ENCODE results near the gene DIAPH2. TPM values are rescaled to one million over a fixed set of nuclear protein-coding genes. Genes with fewer than 3 reads are reported as not detected.
A peak's percentile ranks its signal among the peaks of the same experiment; 100 is the strongest.

Gene DIAPH2
- total RNA-seq, 6 experiments from 2014 or later = 10.1 to 13.5 (median 11.6) TPM

DNA sequence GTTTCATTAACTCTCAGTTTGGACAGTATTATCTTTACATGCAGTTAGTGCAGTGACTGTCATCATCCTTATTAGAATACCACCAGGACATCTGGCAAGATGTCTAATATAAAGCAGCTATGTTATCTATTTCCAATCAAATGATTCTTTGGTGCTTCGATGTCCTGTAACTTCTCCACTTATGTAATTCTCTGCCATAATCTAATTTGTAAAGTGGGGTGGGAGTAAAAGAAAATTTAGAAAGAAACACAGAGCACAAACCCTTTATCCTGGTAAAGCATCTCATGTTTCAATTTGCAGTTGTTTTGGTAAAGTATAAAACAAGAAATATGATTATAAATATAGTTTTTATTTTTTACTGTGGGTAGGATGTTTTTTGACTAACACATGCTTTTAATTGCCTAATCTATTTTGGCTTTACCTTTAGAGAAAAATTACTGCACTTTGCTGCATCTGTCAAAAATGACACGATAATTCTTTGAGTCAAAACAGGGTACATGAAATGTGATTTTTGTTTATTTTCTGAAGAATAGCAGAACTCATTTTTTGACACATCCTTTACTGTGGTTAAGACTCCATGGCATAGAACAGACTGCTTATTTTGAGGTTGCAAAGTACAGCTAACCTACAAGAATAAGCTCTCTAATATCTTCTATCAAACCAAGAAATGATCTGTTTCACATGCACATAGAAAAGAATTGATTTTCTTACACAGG, 581.9 kb downstream of the DIAPH2 start:
- no peak for DNase-seq
- TF ChIP-seq, protein P1, sequence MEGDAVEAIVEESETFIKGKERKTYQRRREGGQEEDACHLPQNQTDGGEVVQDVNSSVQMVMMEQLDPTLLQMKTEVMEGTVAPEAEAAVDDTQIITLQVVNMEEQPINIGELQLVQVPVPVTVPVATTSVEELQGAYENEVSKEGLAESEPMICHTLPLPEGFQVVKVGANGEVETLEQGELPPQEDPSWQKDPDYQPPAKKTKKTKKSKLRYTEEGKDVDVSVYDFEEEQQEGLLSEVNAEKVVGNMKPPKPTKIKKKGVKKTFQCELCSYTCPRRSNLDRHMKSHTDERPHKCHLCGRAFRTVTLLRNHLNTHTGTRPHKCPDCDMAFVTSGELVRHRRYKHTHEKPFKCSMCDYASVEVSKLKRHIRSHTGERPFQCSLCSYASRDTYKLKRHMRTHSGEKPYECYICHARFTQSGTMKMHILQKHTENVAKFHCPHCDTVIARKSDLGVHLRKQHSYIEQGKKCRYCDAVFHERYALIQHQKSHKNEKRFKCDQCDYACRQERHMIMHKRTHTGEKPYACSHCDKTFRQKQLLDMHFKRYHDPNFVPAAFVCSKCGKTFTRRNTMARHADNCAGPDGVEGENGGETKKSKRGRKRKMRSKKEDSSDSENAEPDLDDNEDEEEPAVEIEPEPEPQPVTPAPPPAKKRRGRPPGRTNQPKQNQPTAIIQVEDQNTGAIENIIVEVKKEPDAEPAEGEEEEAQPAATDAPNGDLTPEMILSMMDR (IDR thresholded peaks at IDR 0.05) = no peak
- Mint-ChIP-seq H3K27me3 (ENCODE audit: insufficient read depth) (no peaks in the 10 kb centered on the region; the same call in 1 of the 2 replicates), H3K27ac (no peak overlapping the region), H3K4me3 (no peak overlapping the region), H3K9me3 (no peaks in the 10 kb centered on the region), H3K4me1 (ENCODE audit: low read depth) (peaks cover 15% of the 10 kb centered on the region), H3K36me3 (ENCODE audit: low read depth) (no peaks in the 10 kb centered on the region)

DNA sequence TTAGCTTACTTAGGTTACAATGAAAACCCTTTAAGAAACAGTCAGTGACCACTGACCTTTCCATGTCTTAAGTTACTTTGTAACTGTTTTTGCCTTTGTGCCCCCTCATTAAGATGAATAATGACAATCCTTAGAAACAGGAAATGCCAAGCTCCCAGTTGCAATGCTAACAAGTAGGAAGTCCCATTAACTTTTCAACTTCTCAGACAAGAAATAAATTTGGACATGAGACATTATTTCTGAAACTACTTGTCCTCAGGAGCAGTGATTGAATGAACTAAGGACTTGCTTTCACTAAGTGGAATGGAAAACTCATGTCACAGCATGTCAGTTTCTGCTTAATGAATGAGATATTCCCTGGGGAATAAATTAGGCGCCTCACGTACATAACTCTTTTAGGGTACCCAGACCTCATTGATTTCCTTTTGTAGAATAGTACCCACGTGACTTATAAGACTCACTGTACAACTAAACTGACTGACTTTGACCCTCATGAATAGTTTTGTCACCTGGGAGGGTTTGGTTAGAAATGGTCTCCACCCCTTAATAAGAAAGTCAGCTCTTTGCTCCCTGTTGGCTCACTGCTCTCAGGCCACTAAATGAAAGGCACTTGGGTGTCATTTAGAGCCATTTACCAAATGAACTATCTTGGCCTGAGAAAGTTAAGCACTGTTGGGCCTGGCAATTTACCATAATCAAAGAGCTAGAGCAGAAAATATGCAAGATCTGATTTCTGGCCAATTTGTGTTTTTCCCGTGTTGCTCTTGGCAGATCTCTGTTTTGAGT, 582.9 kb downstream of the DIAPH2 start:
- peaks cover 15% of the 10 kb centered on the region for H3K4me1 Mint-ChIP-seq (ENCODE audit: low read depth)
- H3K36me3 Mint-ChIP-seq (ENCODE audit: low read depth) = no peaks in the 10 kb centered on the region
- H3K4me3 Mint-ChIP-seq = no peak overlapping the region; the same call in 1 of the 2 replicates
- peak; percentile 3 for DNase-seq
- H3K27me3 Mint-ChIP-seq (ENCODE audit: insufficient read depth) = no peaks in the 10 kb centered on the region; the same call in 1 of the 2 replicates
- no peak overlapping the region for H3K27ac Mint-ChIP-seq
- TF ChIP-seq, protein P1 (IDR thresholded peaks at IDR 0.05) = no peak
- H3K9me3 Mint-ChIP-seq = no peaks in the 10 kb centered on the region

DNA sequence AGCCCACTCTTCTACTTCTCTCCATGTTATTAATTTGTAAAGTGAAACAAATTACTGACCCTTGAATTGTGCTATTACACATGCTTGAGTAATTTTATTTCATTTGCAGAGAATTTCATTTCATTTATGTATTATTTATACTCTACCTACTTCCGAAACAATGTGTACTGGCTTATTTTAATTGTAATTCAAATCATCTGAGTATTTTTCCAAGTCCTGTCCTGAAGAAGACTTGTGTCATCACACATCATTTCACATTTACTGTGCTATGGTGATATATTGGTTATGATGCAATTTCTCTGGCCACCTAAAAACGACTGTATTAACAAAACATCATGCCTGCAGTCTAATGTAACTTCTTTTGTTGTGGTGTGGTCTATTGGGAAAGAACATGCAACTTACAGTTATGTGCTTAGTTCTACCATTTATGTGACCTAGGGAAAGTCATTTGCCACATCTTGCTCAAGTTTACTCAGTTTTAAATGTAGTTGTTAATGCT, 583.6 kb downstream of the DIAPH2 start:
- Mint-ChIP-seq H3K27ac (no peak overlapping the region), H3K9me3 (no peaks in the 10 kb centered on the region)
- no peak for DNase-seq

DNA sequence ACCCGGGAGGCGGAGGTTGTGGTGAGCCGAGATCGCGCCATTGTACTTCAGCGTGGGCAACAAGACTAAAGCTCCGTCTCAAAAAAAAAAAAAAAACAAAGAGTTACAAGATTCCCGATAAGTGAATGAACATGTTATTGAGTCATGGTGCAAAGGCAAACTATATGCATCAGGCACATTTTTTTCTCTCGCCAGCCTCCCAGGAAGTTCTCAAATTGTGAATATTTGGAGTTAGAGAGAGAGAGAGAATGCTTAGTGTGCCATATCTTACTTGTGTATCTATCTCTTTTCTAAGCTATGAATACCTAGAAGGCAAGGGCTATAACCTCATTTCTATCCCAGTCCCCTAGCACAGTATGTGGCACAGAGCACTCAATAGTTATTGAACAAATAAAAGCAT, 599.9 kb downstream of the DIAPH2 start:
- Mint-ChIP-seq H3K27ac (no peak overlapping the region), H3K36me3 (ENCODE audit: low read depth) (no peaks in the 10 kb centered on the region), H3K9me3 (no peaks in the 10 kb centered on the region), H3K4me3 (no peak overlapping the region), H3K27me3 (ENCODE audit: insufficient read depth) (no peaks in the 10 kb centered on the region), H3K4me1 (ENCODE audit: low read depth) (no peaks in the 10 kb centered on the region)
- DNase-seq = no peak
- TF ChIP-seq, protein P1 (IDR thresholded peaks at IDR 0.05) = no peak

More for the DNA sequence above, 583.6 kb downstream of the DIAPH2 start:
- no peak overlapping the region; the same call in 1 of the 2 replicates for H3K4me3 Mint-ChIP-seq
- no peaks in the 10 kb centered on the region; the same call in 1 of the 2 replicates for H3K27me3 Mint-ChIP-seq (ENCODE audit: insufficient read depth)
- TF ChIP-seq, protein P1 (IDR thresholded peaks at IDR 0.05) = no peak
- H3K36me3 Mint-ChIP-seq (ENCODE audit: low read depth) = no peaks in the 10 kb centered on the region
- H3K4me1 Mint-ChIP-seq (ENCODE audit: low read depth) = peaks cover 15% of the 10 kb centered on the region

DNA sequence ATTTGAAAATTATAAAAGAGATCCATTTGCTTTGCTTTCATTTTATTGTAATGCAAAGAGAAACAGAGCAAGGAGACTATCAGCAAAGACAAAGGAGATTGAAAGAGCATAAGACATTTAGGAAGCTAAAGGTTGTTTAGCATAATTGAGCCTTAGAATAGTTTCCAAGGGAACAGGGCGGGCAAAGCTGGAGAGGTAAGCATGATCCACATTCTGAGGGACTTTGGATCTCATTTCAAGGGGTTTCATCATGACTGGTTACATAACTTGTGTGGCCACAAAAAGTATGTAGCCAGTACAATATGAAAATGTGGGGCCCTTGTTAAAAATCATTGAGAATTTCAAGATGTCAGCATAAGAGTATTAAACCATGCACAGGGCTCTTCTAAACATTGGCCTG, 605.6 kb downstream of the DIAPH2 start:
- H3K4me3 Mint-ChIP-seq = no peak overlapping the region
- no peaks in the 10 kb centered on the region; the same call in 1 of the 2 replicates for H3K27me3 Mint-ChIP-seq (ENCODE audit: insufficient read depth)
- no peaks in the 10 kb centered on the region for H3K9me3 Mint-ChIP-seq
- TF ChIP-seq, protein P1 (IDR thresholded peaks at IDR 0.05) = no peak
- H3K4me1 Mint-ChIP-seq (ENCODE audit: low read depth) = no peaks in the 10 kb centered on the region
- H3K36me3 Mint-ChIP-seq (ENCODE audit: low read depth) = no peaks in the 10 kb centered on the region
- DNase-seq = no peak
- no peak overlapping the region for H3K27ac Mint-ChIP-seq
